Osteoblast (primary cell): ENCODE results near the gene B3GNT3. TPM values are rescaled to one million over a fixed set of nuclear protein-coding genes. Genes with fewer than 3 reads are reported as not detected.

Source experiments
- DNase-seq: peaks from one replicate; pipeline ENCODE4 v3.0.0; 2011; ENCODE audit warnings: low spot score, mixed read lengths; ENCODE audit not compliant: insufficient read length; ENCODE audit errors: missing footprints
- H2AFZ ChIP-seq: 2 replicates; pipeline ENCODE4 v1.6.0; 2011; ENCODE audit warnings: mild to moderate bottlenecking, low read length
- H3K27ac ChIP-seq: 2 replicates; pipeline ENCODE4 v1.5.1; 2011; ENCODE audit warnings: mild to moderate bottlenecking, low read depth, low read length, moderate library complexity
- H3K27me3 ChIP-seq: 2 replicates; pipeline ENCODE4 v1.6.0; 2012; ENCODE audit warnings: mild to moderate bottlenecking, control low read depth, inconsistent platforms, low read length, moderate library complexity; ENCODE audit not compliant: insufficient read depth
- H3K36me3 ChIP-seq: 2 replicates; pipeline ENCODE4 v1.5.1; 2011; ENCODE audit warnings: mild to moderate bottlenecking, low read length, control low read depth, moderate library complexity; ENCODE audit not compliant: insufficient read depth
- H3K4me1 ChIP-seq: 2 replicates; pipeline ENCODE4 v1.5.1; 2011; ENCODE audit warnings: mild to moderate bottlenecking, low read length, control low read depth, moderate library complexity; ENCODE audit not compliant: insufficient read depth
- H3K4me2 ChIP-seq: 2 replicates; pipeline ENCODE4 v1.6.0; 2011; ENCODE audit warnings: mild to moderate bottlenecking, low read length; ENCODE audit not compliant: insufficient read depth
- H3K4me3 ChIP-seq: fragments of 200-600 bp; sonication (generic); 3 replicates; pipeline ENCODE4 v1.5.1; 2012; ENCODE audit warnings: mild to moderate bottlenecking, low read length, inconsistent platforms; ENCODE audit not compliant: insufficient read depth
- H3K79me2 ChIP-seq: 2 replicates; pipeline ENCODE4 v1.6.0; 2012; ENCODE audit warnings: mild to moderate bottlenecking, low read length, control low read depth, inconsistent platforms; ENCODE audit not compliant: insufficient read depth
- H3K9me3 ChIP-seq: 2 replicates; pipeline ENCODE4 v1.5.1; 2011; ENCODE audit warnings: low read depth, low read length, control low read depth
- H4K20me1 ChIP-seq: 2 replicates; pipeline ENCODE4 v1.6.0; 2012; ENCODE audit warnings: mild to moderate bottlenecking, low read length, control low read depth; ENCODE audit not compliant: insufficient read depth
- CTCF ChIP-seq: IDR thresholded peaks from 2 replicates; pipeline ENCODE4 v1.5.1; 2011; ENCODE audit warnings: mild to moderate bottlenecking, low read depth, low read length, moderate library complexity; ENCODE audit errors: extremely low read depth
- total RNA-seq: library from RNA; depleted of rRNA; stranded (reverse); fragments of >200 nt; gene quantifications from 2 replicates; pipeline ENCODE4 v1.2.3, GENCODE V29; 2012

The B3GNT3 gene
- total RNA-seq, 1 donor, result not detected

DNA sequence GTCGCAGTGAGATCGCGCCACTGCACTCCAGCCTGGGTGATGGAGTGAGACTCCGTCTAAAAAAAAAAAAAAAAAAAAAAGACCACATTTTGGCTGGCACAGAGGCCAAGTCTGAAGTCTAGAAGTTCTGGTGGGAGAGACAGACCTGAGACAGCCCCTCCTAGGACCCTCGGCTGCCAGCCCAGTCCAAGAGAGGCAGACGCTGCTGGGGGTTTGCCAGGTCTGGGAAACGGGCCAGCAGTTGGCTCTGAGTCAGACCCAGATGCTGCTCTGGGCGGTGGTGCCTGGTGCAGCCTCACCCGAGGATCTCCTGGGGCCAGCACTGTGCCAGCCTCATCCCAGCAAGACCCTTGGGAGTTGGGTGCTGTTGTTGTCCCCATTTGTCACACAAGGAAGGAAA lies 37.8 kb upstream of the B3GNT3 start:
- peaks cover 3% of the 10 kb centered on the region for H3K27me3 ChIP-seq
- H4K20me1 ChIP-seq, result no peaks in the 10 kb centered on the region
- no peak overlapping the region for H3K4me3 ChIP-seq
- no peaks in the 10 kb centered on the region for H3K36me3 ChIP-seq
- TF ChIP-seq CTCF, result no peak
- peaks cover 4% of the 10 kb centered on the region for H3K4me1 ChIP-seq
- DNase-seq, result peak; percentile 93
- no peak overlapping the region for H3K27ac ChIP-seq
- H3K79me2 ChIP-seq, result no peaks in the 10 kb centered on the region
- no peak overlapping the region for H3K4me2 ChIP-seq
- H2AFZ ChIP-seq, result no peak overlapping the region
- no peaks in the 10 kb centered on the region for H3K9me3 ChIP-seq

DNA sequence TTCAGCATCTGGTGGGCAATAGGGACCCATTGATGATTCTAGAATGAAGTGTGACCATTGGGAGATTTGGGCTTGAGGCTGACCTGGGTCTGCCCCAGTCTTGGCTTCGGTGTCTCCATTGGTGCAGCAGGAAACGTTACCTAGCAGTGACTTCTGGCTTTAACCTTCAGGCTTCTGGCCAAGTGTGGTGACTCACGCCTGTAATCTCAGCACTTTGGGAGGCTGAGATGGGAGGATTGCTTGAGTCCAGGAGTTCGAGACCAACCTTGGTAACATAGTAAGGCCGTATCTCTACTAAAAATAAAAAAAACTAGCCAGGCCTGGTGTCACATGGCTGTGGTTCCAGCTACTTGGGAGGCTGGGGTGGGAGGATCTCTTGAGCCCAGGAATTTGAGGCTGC lies 36.4 kb upstream of the B3GNT3 start:
- H3K27ac ChIP-seq, result no peak overlapping the region
- H3K9me3 ChIP-seq, result no peaks in the 10 kb centered on the region
- no peaks in the 10 kb centered on the region for H4K20me1 ChIP-seq
- peaks cover 4% of the 10 kb centered on the region for H3K4me1 ChIP-seq
- H3K36me3 ChIP-seq, result no peaks in the 10 kb centered on the region
- H3K4me3 ChIP-seq, result no peak overlapping the region
- no peak overlapping the region for H3K4me2 ChIP-seq
- no peaks in the 10 kb centered on the region for H3K79me2 ChIP-seq
- peaks cover 3% of the 10 kb centered on the region for H3K27me3 ChIP-seq
- TF ChIP-seq CTCF, result no peak
- H2AFZ ChIP-seq, result no peak overlapping the region
- no peak for DNase-seq

DNA sequence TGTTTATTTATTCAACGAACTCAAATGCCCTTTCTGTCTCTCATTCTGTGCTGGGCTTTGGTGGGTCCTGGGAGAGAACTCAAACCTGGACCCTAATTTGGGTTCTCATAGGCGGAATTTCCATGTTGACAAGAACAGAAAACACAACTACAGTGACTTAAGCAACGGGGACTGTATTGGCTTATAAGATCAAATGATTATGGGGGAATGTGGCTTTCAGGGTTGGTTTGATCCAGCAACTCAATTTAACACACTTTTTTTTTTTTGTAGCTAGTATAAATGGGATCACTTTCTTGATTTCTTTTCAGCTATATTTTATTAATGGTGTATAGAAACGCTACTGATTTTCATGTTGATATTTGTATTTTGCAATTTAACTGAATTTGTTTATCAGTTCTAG lies 33.8 kb upstream of the B3GNT3 start:
- no peaks in the 10 kb centered on the region for H3K9me3 ChIP-seq

More for the DNA sequence above, 33.8 kb upstream of the B3GNT3 start:
- Histone ChIP-seq H3K36me3 (no peaks in the 10 kb centered on the region), H3K27me3 (peaks cover 1% of the 10 kb centered on the region), H3K4me3 (no peak overlapping the region), H3K4me1 (peaks cover 4% of the 10 kb centered on the region), H3K79me2 (no peaks in the 10 kb centered on the region), H4K20me1 (no peaks in the 10 kb centered on the region), H2AFZ (no peak overlapping the region), H3K4me2 (no peak overlapping the region), H3K27ac (no peak overlapping the region)
- DNase-seq, result no peak
- no peak for TF ChIP-seq CTCF
